ENCODE measurements around the gene NEMF.

NEMF gene

GRCh38 chr14:49769581-49770211 lies 82.9 kb downstream of the NEMF start:
- peak overlapping the region; percentile 98 for H3K27ac ChIP-seq (ENCODE audit: extremely low read depth, low read depth, low read length)
- peak overlapping the region; percentile 99 for H3K4me3 ChIP-seq (ENCODE audit: low read depth, low read length)
- TF ChIP-seq ZNF677 (tag by site-specific recombination; IDR thresholded peaks at IDR 0.05) (no peak), PRDM1 (tag by site-specific recombination; IDR thresholded peaks at IDR 0.05) (peak; percentile 44; the same call in 1 of the 2 replicates), SCRT2 (tag by site-specific recombination; IDR thresholded peaks at IDR 0.05) (no peak), ZNF639 (tag by site-specific recombination; IDR thresholded peaks at IDR 0.05) (no peak), SP3 (tag by site-specific recombination; IDR thresholded peaks at IDR 0.05) (no peak; the same call in 1 of the 2 replicates), ZNF626 (tag by site-specific recombination; IDR thresholded peaks at IDR 0.05) (no peak), PRDM10 (tag by site-specific recombination; IDR thresholded peaks at IDR 0.05) (peak; percentile 49), ZBTB8A (tag by site-specific recombination; IDR thresholded peaks at IDR 0.05) (0 out of 2 replicates have a peak, but pooled peaks have one; percentile 13), ZBTB20 (tag by site-specific recombination; IDR thresholded peaks at IDR 0.05) (peak; percentile 45), GLI4 (tag by site-specific recombination; IDR thresholded peaks at IDR 0.05) (no peak), ZNF394 (tag by site-specific recombination; IDR thresholded peaks at IDR 0.05; ENCODE audit: borderline replicate concordance) (peak; percentile 70; the same call in 1 of the 2 replicates), ZNF335 (tag by site-specific recombination; conservative IDR thresholded peaks at IDR 0.05) (peak; percentile 70; the same call in 1 of the 2 replicates), SP2 (tag by site-specific recombination; IDR thresholded peaks at IDR 0.05) (peak; percentile 33; the same call in 1 of the 2 replicates)
- POLR2A ChIA-PET: interaction anchor here (1.0 to 3.9 kb wide), 7 partner anchors 12 to 149 kb away, joined by 3 to 22 read pairs (median 4); partner anchors contain the start of genes DNAAF2, MGAT2 and RPL36AL
- peaks cover 15% of the 10 kb centered on the region in 2 experiments for H3K36me3 ChIP-seq (ENCODE audit: control insufficient read depth in 2 of 2, insufficient read depth in 1 of 2, low read length in 2 of 2)
- CTCF ChIA-PET: interaction anchor here (0.6 to 4.0 kb wide), 4 partner anchors 42 to 135 kb away, joined by 4 to 16 read pairs (median 4); partner anchors contain the start of gene DNAAF2
- no peaks in the 10 kb centered on the region for H3K9me3 ChIP-seq (ENCODE audit: control insufficient read depth, insufficient read depth, low read depth, low read length)
- peaks cover 18% of the 10 kb centered on the region for H3K4me1 ChIP-seq (ENCODE audit: control insufficient read depth, insufficient read depth, low read length)

- ChIA-PET CTCF (interaction anchor here (0.6 to 4.0 kb wide), 4 partner anchors 42 to 135 kb away, joined by 4 to 16 read pairs (median 4); partner anchors contain the start of gene DNAAF2), POLR2A (interaction anchor here (1.0 to 3.9 kb wide), 8 partner anchors 12 to 170 kb away, joined by 3 to 22 read pairs (median 4); partner anchors contain the start of genes DNAAF2, LRR1, MGAT2 and POLE2)
- TF ChIP-seq ZNF302 (tag by site-specific recombination; IDR thresholded peaks at IDR 0.05; ENCODE audit: low read depth) (no peak), ZNF426 (tag by site-specific recombination; IDR thresholded peaks at IDR 0.05) (no peak), ZNF704 (tag by site-specific recombination; IDR thresholded peaks at IDR 0.05) (no peak), ZNF140 (tag by site-specific recombination; IDR thresholded peaks at IDR 0.05) (no peak), REST (tag by site-specific recombination; IDR thresholded peaks at IDR 0.05) (no peak), PRDM6 (tag by site-specific recombination; IDR thresholded peaks at IDR 0.05) (peak; percentile 49)
Observed at GRCh38 chr14:49769171-49769570, 83.4 kb downstream of the NEMF start.

More at GRCh38 chr14:49769171-49769570, 83.4 kb downstream of the NEMF start:
- no peaks in the 10 kb centered on the region for H3K9me3 ChIP-seq (ENCODE audit: control insufficient read depth, insufficient read depth, low read depth, low read length)
- peak overlapping the region; percentile 98; the same call in 1 of the 2 replicates for H3K27ac ChIP-seq (ENCODE audit: extremely low read depth, low read depth, low read length)
- peak overlapping the region; percentile 99 for H3K4me3 ChIP-seq (ENCODE audit: low read depth, low read length)
- H3K4me1 ChIP-seq (ENCODE audit: control insufficient read depth, insufficient read depth, low read length): peaks cover 18% of the 10 kb centered on the region
- peaks cover 9 to 12% of the 10 kb centered on the region in 2 experiments; a peak in 2 of 3 replicates for H3K36me3 ChIP-seq (ENCODE audit: control insufficient read depth in 2 of 2, insufficient read depth in 1 of 2, low read length in 2 of 2)

All from HEK293 (cell line).